Measurements from ENCODE around the gene MACROD1. TPM values are rescaled to one million over a fixed set of nuclear protein-coding genes. Genes with fewer than 3 reads are reported as not detected.

The MACROD1 gene
- total RNA-seq, 1 donor from 2014 or later = 28.6 TPM

DNA sequence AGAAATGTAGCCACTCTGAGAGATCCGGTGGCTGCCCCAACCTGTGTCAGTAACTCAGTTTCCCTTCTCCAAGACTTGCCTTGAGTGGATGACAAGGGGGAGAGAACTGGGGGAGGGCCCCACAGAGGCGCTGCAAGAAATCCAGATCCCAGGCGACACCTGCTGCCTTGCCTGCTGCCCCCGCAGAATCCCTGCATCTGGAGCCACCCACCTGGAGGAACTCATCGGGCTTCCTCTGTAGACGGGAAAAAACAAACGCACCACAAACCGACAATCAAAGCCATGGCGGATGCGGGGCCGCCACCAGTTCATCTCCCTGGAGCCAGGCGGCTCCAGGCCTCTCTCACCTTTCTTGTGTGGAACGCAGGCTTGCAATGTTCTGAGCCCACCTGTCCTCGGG lies 40.2 kb downstream of the MACROD1 start:
- Mint-ChIP-seq H3K27ac (no peak overlapping the region), H3K4me3 (no peak overlapping the region), H3K36me3 (ENCODE audit: low read depth) (no peaks in the 10 kb centered on the region), H3K4me1 (peaks cover 3% of the 10 kb centered on the region), H3K9me3 (no peaks in the 10 kb centered on the region), H3K27me3 (no peaks in the 10 kb centered on the region)
- intact Hi-C loops (cut with micrococcal nuclease) = no loop called here
- no peak for DNase-seq

DNA sequence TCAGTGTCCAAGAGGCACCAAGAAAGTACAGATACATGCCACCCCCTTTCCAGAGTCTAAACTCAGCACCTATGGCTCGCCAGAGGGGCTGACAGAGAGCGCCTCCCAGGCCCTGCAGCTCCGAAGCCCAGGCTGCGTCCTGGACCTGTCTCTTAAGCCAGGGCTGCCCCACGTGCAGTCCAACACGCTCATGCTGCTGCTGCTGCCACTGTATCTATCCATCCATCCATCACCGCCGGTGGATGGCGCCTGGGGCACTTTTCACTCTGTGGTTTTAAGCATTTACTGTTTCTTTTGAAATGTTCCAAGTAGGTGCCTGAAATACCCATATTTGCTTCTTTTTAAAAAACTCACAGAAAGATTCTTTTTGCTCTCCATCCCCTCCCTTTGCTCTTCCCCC lies 41.8 kb downstream of the MACROD1 start:
- H3K36me3 Mint-ChIP-seq (ENCODE audit: low read depth) = no peaks in the 10 kb centered on the region
- no peak overlapping the region for H3K4me3 Mint-ChIP-seq
- H3K9me3 Mint-ChIP-seq = no peaks in the 10 kb centered on the region
- H3K27ac Mint-ChIP-seq = no peak overlapping the region
- no peak for DNase-seq
- H3K4me1 Mint-ChIP-seq = peaks cover 3% of the 10 kb centered on the region
- no peaks in the 10 kb centered on the region for H3K27me3 Mint-ChIP-seq
- intact Hi-C loops (cut with micrococcal nuclease) = no loop called here

- no peaks in the 10 kb centered on the region for H3K27me3 Mint-ChIP-seq
- no peaks in the 10 kb centered on the region for H3K9me3 Mint-ChIP-seq
- H3K27ac Mint-ChIP-seq = no peak overlapping the region
- peaks cover 3% of the 10 kb centered on the region for H3K4me1 Mint-ChIP-seq
- no peaks in the 10 kb centered on the region for H3K36me3 Mint-ChIP-seq (ENCODE audit: low read depth)
- intact Hi-C loops (cut with micrococcal nuclease) = no loop called here
- H3K4me3 Mint-ChIP-seq = no peak overlapping the region
- no peak for DNase-seq
Observed at GRCh38 chr11:64123679-64124078, 42.2 kb downstream of the MACROD1 start.

DNA sequence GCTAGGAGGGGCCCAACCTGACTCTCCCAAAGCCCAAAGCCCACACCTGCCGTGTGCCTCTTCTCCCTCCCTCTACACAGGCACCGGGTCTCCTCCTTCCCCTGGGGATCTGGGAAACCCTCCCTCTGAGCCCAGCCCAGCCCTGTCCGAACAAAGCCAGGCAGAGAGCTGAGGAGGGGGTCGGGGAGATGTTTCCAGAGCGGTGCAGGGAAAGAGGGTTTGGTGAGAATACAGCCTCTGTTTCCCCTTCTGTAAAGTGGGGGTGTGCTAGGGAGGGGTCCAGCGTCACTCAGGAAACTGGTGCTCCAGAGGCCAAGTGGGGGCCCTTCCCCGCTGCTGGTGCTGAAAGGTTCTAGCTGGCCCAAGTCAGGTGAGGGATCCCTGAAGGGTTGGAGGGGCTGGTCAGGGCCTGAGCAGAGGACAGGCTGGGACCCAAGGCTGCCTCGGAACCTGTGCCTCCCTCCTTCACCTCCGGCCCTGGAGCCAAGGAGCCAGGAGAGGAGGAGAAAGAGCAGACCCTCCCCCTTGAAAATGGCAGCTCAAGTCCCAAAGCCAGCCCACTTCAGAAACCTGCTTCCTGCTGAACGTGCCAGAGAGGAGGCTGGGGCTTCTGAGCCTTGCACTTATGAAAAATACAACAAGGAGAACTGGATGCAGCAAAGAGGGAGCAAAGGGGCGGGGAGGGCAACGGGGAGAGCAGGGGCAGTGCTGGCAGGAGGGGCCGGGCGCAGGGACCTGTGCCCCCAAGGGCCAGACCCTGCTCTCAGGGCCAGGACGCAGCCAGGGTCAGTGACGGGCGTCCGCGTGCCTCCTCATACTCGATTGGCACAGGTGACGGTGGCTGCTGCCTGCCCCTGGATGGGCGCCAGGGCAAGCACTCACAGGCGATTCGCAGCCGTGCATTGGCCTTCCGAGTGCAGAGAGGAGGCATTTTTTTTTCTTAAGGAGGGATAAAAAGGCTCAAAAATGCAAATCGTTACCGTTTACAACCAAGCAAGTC lies 43.2 kb downstream of the MACROD1 start:
- H3K9me3 Mint-ChIP-seq = no peaks in the 10 kb centered on the region
- DNase-seq = no peak
- H3K4me1 Mint-ChIP-seq = peaks cover 3% of the 10 kb centered on the region
- intact Hi-C loops (cut with micrococcal nuclease) = no loop called here
- H3K27ac Mint-ChIP-seq = no peak overlapping the region
- no peak overlapping the region for H3K4me3 Mint-ChIP-seq
- no peaks in the 10 kb centered on the region for H3K36me3 Mint-ChIP-seq (ENCODE audit: low read depth)
- no peaks in the 10 kb centered on the region for H3K27me3 Mint-ChIP-seq

GRCh38 chr11:64121663-64122410 lies 44.1 kb downstream of the MACROD1 start:
- H3K27ac Mint-ChIP-seq = no peak overlapping the region

DNA sequence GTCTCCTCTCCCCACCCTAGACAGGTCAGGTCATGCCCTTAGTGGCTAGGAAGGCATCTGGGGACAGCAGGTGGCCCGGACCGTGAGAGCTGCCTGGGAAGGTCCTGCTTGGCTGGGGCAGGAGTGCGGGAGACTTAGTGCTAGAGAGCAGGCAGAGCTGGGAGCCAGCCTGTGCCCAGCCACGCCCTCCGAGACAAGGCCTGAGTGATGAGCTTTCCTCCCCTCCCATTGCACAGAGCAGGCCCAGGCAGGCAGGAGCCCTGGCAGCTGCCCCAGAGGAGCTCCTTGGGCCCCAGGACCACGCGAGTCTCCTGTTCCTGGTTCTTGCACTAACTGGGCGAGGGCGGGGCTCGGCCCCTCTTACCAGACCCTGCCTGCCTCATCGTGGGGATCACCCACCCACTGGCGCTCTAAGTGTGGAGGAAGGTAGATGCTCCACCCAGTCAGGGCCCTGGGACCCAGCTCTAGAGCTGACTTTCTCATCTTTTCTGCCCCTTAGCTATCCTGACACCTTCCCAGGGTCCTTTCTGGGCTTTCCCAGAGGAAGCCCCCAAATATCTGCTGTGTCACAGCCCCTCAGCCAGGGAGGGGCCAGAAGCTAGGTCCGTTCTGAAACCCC lies 44.9 kb downstream of the MACROD1 start:
- H3K27ac Mint-ChIP-seq = no peak overlapping the region

More at GRCh38 chr11:64121663-64122410, 44.1 kb downstream of the MACROD1 start:
- DNase-seq = no peak
- no peaks in the 10 kb centered on the region for H3K36me3 Mint-ChIP-seq (ENCODE audit: low read depth)
- intact Hi-C loops (cut with micrococcal nuclease) = no loop called here
- no peaks in the 10 kb centered on the region for H3K27me3 Mint-ChIP-seq
- H3K4me1 Mint-ChIP-seq = peaks cover 3% of the 10 kb centered on the region
- no peaks in the 10 kb centered on the region for H3K9me3 Mint-ChIP-seq
- no peak overlapping the region for H3K4me3 Mint-ChIP-seq

DNA sequence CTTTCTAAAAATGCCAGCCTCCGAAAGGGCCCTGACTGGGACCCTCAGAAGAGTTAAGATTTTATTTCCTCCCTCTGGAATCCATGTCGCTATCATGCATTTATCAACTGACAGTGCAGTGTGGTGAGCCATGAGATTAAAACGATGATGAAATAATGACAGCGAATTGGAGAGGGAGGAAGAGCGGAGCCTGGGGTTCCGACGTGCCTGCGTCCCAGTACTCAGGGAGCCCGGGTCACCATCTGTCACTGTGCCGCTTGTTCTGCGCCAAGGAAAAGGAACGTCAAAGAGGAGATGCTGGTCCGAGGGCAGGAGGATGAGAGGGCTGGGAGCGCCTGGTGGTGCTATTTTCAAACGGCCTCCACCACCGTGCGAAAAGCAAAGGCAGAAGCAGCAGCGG lies 46.2 kb downstream of the MACROD1 start:
- Mint-ChIP-seq H3K27me3 (no peaks in the 10 kb centered on the region), H3K36me3 (ENCODE audit: low read depth) (no peaks in the 10 kb centered on the region), H3K9me3 (no peaks in the 10 kb centered on the region), H3K4me3 (no peak overlapping the region), H3K4me1 (no peaks in the 10 kb centered on the region), H3K27ac (no peak overlapping the region)
- no peak for DNase-seq
- intact Hi-C loops (cut with micrococcal nuclease) = no loop called here

More for the DNA sequence above, 44.9 kb downstream of the MACROD1 start:
- intact Hi-C loops (cut with micrococcal nuclease) = no loop called here
- no peak for DNase-seq
- Mint-ChIP-seq H3K27me3 (no peaks in the 10 kb centered on the region), H3K9me3 (no peaks in the 10 kb centered on the region), H3K4me1 (peaks cover 3% of the 10 kb centered on the region), H3K36me3 (ENCODE audit: low read depth) (no peaks in the 10 kb centered on the region), H3K4me3 (no peak overlapping the region)

- no peaks in the 10 kb centered on the region for H3K36me3 Mint-ChIP-seq (ENCODE audit: low read depth)
- no peak for DNase-seq
- no peak overlapping the region for H3K27ac Mint-ChIP-seq
- H3K27me3 Mint-ChIP-seq = no peaks in the 10 kb centered on the region
- H3K4me1 Mint-ChIP-seq = no peaks in the 10 kb centered on the region
- no peak overlapping the region for H3K4me3 Mint-ChIP-seq
- intact Hi-C loops (cut with micrococcal nuclease) = no loop called here
- H3K9me3 Mint-ChIP-seq = no peaks in the 10 kb centered on the region
Observed at GRCh38 chr11:64118876-64119665, 46.8 kb downstream of the MACROD1 start.

GRCh38 chr11:64117763-64118459 lies 48.0 kb downstream of the MACROD1 start:
- no peaks in the 10 kb centered on the region for H3K4me1 Mint-ChIP-seq
- H3K4me3 Mint-ChIP-seq = no peak overlapping the region
- no peak overlapping the region for H3K27ac Mint-ChIP-seq
- H3K36me3 Mint-ChIP-seq (ENCODE audit: low read depth) = no peaks in the 10 kb centered on the region
- DNase-seq = no peak
- intact Hi-C loops (cut with micrococcal nuclease) = no loop called here
- no peaks in the 10 kb centered on the region for H3K27me3 Mint-ChIP-seq
- no peaks in the 10 kb centered on the region for H3K9me3 Mint-ChIP-seq

DNA sequence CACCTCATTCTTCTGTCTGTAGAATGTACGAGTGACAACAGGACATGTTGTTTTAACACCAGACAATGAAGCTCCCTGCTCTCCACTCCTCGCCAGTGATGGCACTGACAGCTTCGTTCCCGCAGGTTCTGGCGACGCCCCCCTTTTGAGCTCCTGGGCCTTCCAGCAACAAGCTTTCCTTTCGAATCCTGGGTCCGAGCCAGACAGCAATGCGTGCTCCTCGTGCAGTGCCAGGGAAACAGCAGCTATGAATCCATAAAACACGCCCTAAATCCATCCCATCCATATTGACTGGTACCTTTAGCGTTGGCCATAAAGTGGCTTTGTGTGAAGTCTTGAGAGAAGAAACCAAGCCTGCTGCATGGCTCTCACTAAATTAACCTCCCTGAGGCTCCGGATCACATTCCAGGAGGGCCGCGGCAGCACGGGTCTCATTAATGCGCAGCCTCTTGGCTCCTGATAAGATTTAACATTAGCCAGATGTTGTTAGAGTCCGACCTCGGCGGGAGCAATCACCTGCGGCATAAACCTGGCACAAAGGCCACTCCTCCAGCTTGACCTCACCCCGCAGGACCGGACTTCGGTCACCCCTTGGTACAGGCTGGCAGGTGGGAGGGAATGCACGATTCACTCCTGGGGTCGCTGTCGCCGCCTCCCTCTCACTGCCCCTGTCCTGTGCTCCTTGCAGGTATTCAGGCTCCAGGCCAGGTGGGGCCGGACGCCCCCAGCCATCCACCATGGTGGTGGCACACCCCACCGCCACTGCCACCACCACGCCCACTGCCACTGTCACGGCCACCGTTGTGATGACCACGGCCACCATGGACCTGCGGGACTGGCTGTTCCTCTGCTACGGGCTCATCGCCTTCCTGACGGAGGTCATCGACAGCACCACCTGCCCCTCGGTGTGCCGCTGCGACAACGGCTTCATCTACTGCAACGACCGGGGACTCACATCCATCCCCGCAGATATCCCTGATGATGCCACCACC lies 50.1 kb downstream of the MACROD1 start:
- DNase-seq = no peak
- Mint-ChIP-seq H3K27ac (no peak overlapping the region), H3K4me3 (no peak overlapping the region), H3K27me3 (no peaks in the 10 kb centered on the region), H3K9me3 (no peaks in the 10 kb centered on the region), H3K4me1 (no peaks in the 10 kb centered on the region), H3K36me3 (ENCODE audit: low read depth) (no peaks in the 10 kb centered on the region)
- intact Hi-C loops (cut with micrococcal nuclease) = no loop called here

- intact Hi-C loops (cut with micrococcal nuclease) = no loop called here
- Mint-ChIP-seq H3K9me3 (no peaks in the 10 kb centered on the region), H3K27ac (no peak overlapping the region), H3K36me3 (ENCODE audit: low read depth) (no peaks in the 10 kb centered on the region), H3K4me1 (no peaks in the 10 kb centered on the region), H3K27me3 (no peaks in the 10 kb centered on the region), H3K4me3 (no peak overlapping the region)
- DNase-seq = no peak
Observed at GRCh38 chr11:64114231-64114630, 51.7 kb downstream of the MACROD1 start.

DNA sequence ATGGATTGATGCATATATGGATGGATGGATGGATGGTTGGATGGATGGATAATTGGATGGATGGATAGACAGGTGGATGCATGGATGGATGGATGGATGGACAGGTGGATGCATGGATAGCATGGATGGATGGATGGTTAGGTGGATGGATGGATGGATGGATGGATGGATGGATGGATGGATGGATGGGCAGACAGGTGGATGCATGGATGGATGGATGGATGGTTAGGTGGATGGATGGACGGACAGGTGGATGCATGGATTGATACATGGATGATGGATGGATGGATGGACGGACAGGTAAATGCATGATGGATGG lies 52.5 kb downstream of the MACROD1 start:
- Mint-ChIP-seq H3K4me3 (no peak overlapping the region), H3K4me1 (no peaks in the 10 kb centered on the region), H3K9me3 (no peaks in the 10 kb centered on the region), H3K27me3 (no peaks in the 10 kb centered on the region), H3K27ac (no peak overlapping the region), H3K36me3 (ENCODE audit: low read depth) (no peaks in the 10 kb centered on the region)
- intact Hi-C loops (cut with micrococcal nuclease) = no loop called here
- DNase-seq = no peak

Measured in activated CD4-positive, alpha-beta T cell treated with anti-CD3 and anti-CD28 coated beads, Interleukin-2, amount 10 ng/mL, durations not matched to agents 24 days and 14 days (primary cell).